ENCODE results near the gene TUBGCP2.

GRCh38 chr10:133349160-133349568, 40.5 kb upstream of the TUBGCP2 start:
- TF ChIP-seq, protein P1, sequence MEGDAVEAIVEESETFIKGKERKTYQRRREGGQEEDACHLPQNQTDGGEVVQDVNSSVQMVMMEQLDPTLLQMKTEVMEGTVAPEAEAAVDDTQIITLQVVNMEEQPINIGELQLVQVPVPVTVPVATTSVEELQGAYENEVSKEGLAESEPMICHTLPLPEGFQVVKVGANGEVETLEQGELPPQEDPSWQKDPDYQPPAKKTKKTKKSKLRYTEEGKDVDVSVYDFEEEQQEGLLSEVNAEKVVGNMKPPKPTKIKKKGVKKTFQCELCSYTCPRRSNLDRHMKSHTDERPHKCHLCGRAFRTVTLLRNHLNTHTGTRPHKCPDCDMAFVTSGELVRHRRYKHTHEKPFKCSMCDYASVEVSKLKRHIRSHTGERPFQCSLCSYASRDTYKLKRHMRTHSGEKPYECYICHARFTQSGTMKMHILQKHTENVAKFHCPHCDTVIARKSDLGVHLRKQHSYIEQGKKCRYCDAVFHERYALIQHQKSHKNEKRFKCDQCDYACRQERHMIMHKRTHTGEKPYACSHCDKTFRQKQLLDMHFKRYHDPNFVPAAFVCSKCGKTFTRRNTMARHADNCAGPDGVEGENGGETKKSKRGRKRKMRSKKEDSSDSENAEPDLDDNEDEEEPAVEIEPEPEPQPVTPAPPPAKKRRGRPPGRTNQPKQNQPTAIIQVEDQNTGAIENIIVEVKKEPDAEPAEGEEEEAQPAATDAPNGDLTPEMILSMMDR (IDR thresholded peaks at IDR 0.05), result no peak
- TF ChIP-seq SIN3A (IDR thresholded peaks at IDR 0.05; ENCODE audit: borderline replicate concordance, insufficient read depth, low read depth, low read length) (no peak), REST (IDR thresholded peaks at IDR 0.05; ENCODE audit: insufficient read depth in 1 of 2, low read depth in 2 of 2, low read length in 1 of 2) (no peak)
